Left forelimb (tissue), 1 donor: ENCODE results near the gene TDRD10.

Source experiments
- DNase-seq: peaks from one replicate; pipeline ENCODE4 v3.0.0-alpha.2; 2018; ENCODE audit warnings: low spot score

TDRD10 gene

GRCh38 chr1:154553056-154554030 is 51.3 kb downstream of the TDRD10 start:
- DNase-seq: no peak

GRCh38 chr1:154556422-154556821 is 54.4 kb downstream of the TDRD10 start:
- no peak for DNase-seq

- no peak for DNase-seq
Measured at GRCh38 chr1:154557248-154557938, 55.4 kb downstream of the TDRD10 start.

DNA sequence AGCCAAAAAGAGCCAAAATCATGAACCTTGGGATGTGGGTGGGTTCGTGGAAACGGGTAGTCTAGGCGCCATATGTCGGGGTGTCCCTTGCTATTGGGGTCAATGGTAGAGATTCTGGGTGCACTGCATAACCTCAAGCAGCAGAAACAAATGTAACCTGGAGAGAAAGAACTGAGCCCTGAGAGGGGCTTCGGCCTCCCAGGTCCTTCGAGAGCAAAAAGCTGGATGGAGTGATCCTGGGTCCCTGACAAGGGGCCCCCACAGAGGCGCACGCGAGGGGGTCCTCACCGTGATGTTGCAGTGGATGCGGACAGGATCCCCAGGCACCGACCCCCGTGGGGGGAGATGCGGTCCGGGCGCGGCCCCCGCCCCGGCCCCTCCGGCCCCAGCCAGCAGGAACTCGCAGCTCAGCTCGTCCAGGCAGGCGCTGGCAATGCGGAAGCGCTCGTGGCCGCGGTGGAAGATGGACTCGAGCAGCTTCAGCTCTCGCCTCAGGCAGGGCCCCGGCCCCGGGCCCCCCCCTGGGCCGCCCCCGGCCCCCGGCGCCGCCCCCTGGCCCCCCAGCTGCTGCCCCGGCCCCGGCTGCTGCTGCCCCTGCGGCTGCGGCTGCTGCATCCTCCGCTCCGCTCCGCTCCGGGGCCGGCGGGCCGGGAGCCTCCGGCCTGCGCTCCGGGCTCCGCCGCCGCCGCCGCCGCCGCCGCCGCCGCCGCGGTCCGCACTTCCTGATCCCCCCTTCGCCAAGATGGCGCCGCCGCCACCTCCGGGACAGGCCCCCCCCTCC is 56.1 kb downstream of the TDRD10 start, which contains the start of gene UBE2Q1:
Gene UBE2Q1, minus strand, starts transcription at position 724 of the 781 bp plus-strand sequence. Its CDS starts 109 bp downstream, at position 615.
- peak; percentile 70 for DNase-seq

GRCh38 chr1:154558720-154559465 is 56.9 kb downstream of the TDRD10 start:
- peak; percentile 99 for DNase-seq

DNA sequence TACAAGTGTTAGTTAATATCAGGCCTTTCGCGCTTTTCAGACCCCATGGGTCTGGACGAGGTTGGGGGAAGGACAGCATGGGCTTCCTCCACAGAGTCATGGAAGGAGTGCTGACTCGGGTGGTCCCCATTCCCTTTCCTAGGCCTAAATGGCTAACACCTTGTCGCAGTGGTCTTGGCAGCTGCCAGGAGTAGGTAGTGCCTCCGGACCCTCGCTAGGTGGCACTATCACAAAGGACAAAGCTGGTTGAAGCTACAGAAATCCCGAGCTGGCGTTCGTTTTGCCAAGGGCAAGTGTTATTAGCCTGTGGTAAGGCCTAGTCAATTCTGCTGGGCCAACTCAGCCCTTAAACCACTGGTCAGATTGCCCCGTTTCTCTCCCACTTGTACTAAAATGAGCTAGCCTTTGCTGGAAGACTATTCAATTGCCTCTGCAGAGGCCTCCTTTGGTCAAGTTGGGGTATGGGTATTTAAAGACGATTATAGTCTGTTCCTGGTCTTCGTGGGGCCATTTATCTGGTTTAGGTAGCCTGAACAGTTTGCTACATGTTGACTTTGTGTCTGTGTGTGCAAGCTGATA is 57.5 kb downstream of the TDRD10 start:
- peak; percentile 89 for DNase-seq

DNA sequence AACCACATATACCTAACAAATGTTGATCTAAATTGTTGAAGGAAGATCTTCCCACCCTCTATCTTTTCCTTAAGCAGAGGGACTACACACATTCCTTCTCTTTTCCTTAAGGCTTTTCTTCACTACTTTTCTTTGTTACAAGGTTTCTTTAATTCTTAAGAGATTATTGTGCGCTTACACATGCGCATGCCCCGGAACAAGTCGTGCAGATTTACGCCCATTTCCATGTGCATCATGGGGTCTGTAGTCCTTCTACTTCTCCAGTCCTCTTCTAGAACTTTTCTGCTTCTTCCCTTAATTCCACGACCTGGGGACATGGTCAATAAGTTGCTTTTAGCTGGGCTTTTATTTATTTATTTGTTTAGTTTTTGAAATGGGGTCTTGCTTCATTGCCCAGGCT is 63.9 kb downstream of the TDRD10 start:
- DNase-seq: no peak

GRCh38 chr1:154567386-154568156 is 65.6 kb downstream of the TDRD10 start, which contains the start of gene CHRNB2:
CHRNB2 (plus strand) TSS chr1:154567778; CDS start chr1:154568045, 267 bp downstream.
- peak; percentile 81 for DNase-seq

- no peak for DNase-seq
Measured at GRCh38 chr1:154568157-154568815, 66.3 kb downstream of the TDRD10 start.

GRCh38 chr1:154571244-154571963 is 69.4 kb downstream of the TDRD10 start:
- DNase-seq: no peak

- DNase-seq: no peak
Measured at GRCh38 chr1:154571964-154572288, 69.9 kb downstream of the TDRD10 start.

- DNase-seq: no peak
Measured at GRCh38 chr1:154572468-154573167, 70.6 kb downstream of the TDRD10 start.

DNA sequence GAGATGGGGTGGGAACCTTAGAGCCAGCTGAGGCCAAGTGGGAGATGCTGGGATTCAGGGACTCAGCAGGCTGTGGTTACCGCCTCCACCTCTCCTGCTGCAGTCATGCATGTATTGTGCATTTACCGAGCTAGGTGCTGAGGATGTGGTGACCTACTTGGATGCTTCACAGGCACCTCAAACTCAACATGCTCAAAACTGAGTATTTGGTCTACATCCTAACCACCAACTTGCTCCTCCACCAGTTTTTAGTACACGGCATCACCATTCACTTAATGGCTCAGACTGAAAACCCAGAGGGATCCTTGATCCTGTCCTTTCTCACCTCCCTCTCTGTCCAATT is 71.1 kb downstream of the TDRD10 start:
- no peak for DNase-seq

GRCh38 chr1:154574716-154575115 is 72.7 kb downstream of the TDRD10 start:
- no peak for DNase-seq

DNA sequence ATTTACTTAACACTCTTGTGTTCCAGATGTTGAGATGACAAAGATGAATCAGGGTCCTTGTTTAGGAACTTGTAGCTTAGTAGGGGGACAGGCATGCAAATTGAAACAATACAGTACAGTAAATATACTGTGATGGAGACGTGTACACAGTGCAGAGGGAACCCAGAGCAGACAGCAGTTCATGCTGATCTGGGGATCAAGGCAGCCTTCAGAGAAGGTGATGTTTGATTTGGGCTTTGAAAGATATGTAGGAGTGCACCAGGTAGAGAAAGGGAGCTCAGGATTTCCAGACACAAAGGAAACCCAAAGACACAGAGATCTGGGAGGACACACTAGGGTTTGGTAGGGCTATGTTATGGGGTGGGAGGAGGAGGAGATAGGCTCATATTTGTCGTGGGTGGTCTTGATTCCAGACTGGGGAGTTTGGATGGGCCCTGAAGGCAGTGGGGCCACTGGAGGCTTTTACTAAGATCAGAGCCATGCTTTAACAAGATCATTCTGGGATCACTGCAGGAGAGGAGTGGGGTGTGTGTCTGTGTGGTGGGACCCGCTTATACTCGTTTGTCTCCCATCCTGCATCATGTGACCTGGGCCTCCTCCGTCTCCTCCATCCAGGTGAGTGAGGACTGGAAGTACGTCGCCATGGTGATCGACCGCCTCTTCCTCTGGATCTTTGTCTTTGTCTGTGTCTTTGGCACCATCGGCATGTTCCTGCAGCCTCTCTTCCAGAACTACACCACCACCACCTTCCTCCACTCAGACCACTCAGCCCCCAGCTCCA is 73.3 kb downstream of the TDRD10 start:
- DNase-seq: no peak

GRCh38 chr1:154575951-154576566 is 74.0 kb downstream of the TDRD10 start:
- DNase-seq: no peak

DNA sequence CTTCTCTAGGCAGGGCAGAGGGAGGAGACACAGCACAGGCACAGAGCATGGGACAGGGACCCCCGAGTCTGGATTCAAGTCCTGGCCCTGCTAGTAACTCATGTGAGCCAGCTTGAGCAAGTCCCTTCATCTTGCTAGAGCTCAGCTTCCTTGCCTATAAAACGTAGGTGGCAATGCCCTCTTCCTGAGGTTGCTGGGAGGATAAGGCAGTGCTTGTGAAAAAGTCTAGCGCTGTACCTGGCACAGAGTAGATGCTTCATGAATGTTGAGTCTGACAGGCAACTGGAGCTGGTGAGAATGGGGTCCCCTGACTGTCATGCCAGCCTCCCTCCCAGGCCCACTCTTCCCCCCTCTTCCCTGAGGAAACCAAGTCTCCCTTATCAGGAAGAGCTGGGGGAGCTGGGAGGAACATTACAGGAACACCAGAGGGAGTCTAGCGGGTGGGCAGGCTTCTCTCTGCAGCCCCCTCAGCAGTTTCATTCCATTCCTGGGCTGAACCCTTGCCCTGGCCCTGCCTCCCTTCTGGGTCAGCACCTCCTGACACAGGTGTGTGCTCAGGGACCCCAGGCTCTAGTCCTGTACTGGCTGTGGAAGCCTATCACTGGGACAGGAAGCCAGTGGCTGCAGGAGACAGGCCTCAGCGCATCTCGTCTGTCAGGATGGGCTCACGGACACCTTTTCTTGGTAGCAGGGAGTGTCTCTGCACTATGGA is 75.5 kb downstream of the TDRD10 start:
- DNase-seq: no peak
